Fibroblast of the aortic adventitia (primary cell): ENCODE measurements around the gene ANO2. TPM values are rescaled to one million over a fixed set of nuclear protein-coding genes. Genes with fewer than 3 reads are reported as not detected.

Experiments used
- DNase-seq: peaks from one replicate; pipeline ENCODE4 v3.0.0-alpha.2; 2010; ENCODE audit warnings: low read depth
- H3K4me3 ChIP-seq: 2 replicates; pipeline ENCODE4 v1.5.1; 2011; ENCODE audit warnings: low read depth, mild to moderate bottlenecking, control low read depth, low read length, moderate library complexity
- CTCF ChIP-seq: IDR thresholded peaks from 2 replicates; pipeline ENCODE4 v1.5.1; 2011; ENCODE audit warnings: mild to moderate bottlenecking, low read length, control low read depth, inconsistent platforms; ENCODE audit not compliant: insufficient read depth
- total RNA-seq: library from RNA; depleted of rRNA; stranded (reverse); fragments of >200 nt; gene quantifications from 2 replicates; pipeline ENCODE4 v1.2.3, GENCODE V29; 2012; ENCODE audit warnings: low replicate concordance

ANO2 gene
- total RNA-seq, 1 donor = not detected

- H3K4me3 ChIP-seq = no peak overlapping the region
- no peak for DNase-seq
- no peak for TF ChIP-seq CTCF
These were observed 136.1 kb downstream of the ANO2 start for GRCh38 chr12:5808981-5809380.

- DNase-seq = no peak
- H3K4me3 ChIP-seq = no peak overlapping the region
- no peak for TF ChIP-seq CTCF
These were observed 137.4 kb downstream of the ANO2 start for GRCh38 chr12:5807514-5808219.

GRCh38 chr12:5807090-5807414, 138.0 kb downstream of the ANO2 start:
- H3K4me3 ChIP-seq = no peak overlapping the region
- no peak for TF ChIP-seq CTCF
- DNase-seq = no peak

- no peak for DNase-seq
- no peak for TF ChIP-seq CTCF
- H3K4me3 ChIP-seq = no peak overlapping the region
These were observed 138.5 kb downstream of the ANO2 start for GRCh38 chr12:5806371-5807089.

GRCh38 chr12:5803532-5803931, 141.5 kb downstream of the ANO2 start:
- no peak overlapping the region for H3K4me3 ChIP-seq
- no peak for TF ChIP-seq CTCF
- no peak for DNase-seq

GRCh38 chr12:5798242-5799015, 146.6 kb downstream of the ANO2 start:
- TF ChIP-seq CTCF = no peak
- H3K4me3 ChIP-seq = no peak overlapping the region
- no peak for DNase-seq
